ENCODE measurements around the gene ZFPL1. TPM values are rescaled to one million over a fixed set of nuclear protein-coding genes. Genes with fewer than 3 reads are reported as not detected.

ZFPL1 gene
- total RNA-seq, 1 donor from 2014 or later: 46.2 TPM

DNA sequence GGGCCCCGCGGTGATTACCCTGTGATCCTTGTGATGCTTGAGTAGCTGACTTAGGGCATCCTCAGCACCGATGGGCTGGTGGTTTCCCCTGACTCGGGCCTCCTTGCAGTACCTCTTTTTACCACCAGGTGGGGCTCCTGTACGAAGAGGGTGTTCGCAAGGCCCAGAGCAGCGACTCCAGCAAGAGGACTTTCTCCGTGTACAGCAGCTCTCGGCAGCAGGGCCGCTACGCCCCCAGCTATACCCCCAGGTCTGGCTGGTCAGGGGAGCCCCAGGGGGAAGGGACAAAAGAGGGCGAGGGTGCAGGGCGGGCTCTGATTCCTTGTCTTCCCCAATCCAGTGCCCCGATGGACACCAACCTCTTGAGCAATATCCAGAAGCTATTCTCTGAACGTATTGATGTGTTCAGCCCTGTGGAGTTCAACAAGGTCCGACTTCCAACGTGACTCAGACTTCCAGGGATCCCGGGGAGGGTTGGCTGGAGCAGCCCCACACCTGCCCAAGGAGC, 26.4 kb downstream of the ZFPL1 start:
- TF ChIP-seq, protein P1, sequence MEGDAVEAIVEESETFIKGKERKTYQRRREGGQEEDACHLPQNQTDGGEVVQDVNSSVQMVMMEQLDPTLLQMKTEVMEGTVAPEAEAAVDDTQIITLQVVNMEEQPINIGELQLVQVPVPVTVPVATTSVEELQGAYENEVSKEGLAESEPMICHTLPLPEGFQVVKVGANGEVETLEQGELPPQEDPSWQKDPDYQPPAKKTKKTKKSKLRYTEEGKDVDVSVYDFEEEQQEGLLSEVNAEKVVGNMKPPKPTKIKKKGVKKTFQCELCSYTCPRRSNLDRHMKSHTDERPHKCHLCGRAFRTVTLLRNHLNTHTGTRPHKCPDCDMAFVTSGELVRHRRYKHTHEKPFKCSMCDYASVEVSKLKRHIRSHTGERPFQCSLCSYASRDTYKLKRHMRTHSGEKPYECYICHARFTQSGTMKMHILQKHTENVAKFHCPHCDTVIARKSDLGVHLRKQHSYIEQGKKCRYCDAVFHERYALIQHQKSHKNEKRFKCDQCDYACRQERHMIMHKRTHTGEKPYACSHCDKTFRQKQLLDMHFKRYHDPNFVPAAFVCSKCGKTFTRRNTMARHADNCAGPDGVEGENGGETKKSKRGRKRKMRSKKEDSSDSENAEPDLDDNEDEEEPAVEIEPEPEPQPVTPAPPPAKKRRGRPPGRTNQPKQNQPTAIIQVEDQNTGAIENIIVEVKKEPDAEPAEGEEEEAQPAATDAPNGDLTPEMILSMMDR (IDR thresholded peaks at IDR 0.05; ENCODE audit: unreplicated experiment): peak; percentile 100
- H3K36me3 Mint-ChIP-seq: no peaks in the 10 kb centered on the region
- peaks cover 31% of the 10 kb centered on the region for H3K4me1 Mint-ChIP-seq
- peak; percentile 81 to 98 for DNase-seq (ENCODE audit: low spot score in 2 of 2, unreplicated experiment in 2 of 2)
- no peaks in the 10 kb centered on the region for H3K9me3 Mint-ChIP-seq
- peak overlapping the region; percentile 12 for H3K27ac Mint-ChIP-seq
- peaks cover 2% of the 10 kb centered on the region for H3K27me3 Mint-ChIP-seq (ENCODE audit: low read depth)
- no peak overlapping the region for H3K4me3 Mint-ChIP-seq

DNA sequence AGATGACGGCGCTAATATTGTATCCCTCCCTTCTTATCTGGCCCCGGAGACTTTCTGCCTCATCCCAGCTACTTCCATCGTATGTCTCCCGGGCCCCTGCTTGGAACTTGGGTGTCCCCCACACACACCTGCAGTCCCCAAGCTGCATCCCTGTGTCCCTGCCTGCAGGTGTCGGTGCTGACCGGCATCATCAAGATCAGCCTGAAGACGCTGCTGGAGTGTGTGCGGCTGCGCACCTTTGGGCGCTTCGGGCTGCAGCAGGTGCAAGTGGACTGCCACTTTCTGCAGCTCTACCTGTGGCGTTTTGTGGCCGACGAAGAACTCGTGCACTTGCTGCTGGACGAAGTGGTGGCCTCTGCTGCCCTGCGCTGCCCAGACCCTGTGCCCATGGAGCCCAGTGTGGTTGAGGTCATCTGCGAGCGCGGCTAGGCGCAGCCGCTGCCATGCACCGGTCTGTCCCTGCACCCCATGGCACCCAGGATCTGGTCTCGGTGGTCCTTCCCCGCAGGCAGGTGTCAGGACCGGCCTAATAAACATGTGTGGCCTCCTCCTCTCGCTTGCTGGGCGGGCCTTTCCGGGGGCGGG, 27.2 kb downstream of the ZFPL1 start:
- peak overlapping the region; percentile 95 for H3K4me3 Mint-ChIP-seq
- peak overlapping the region; percentile 93 for H3K27ac Mint-ChIP-seq
- TF ChIP-seq, protein P1 (IDR thresholded peaks at IDR 0.05; ENCODE audit: unreplicated experiment): no peak
- peaks cover 31% of the 10 kb centered on the region for H3K4me1 Mint-ChIP-seq
- peaks cover 2% of the 10 kb centered on the region for H3K27me3 Mint-ChIP-seq (ENCODE audit: low read depth)
- H3K9me3 Mint-ChIP-seq: no peaks in the 10 kb centered on the region
- H3K36me3 Mint-ChIP-seq: no peaks in the 10 kb centered on the region
- DNase-seq (ENCODE audit: low spot score in 2 of 2, unreplicated experiment in 2 of 2): no peak

DNA sequence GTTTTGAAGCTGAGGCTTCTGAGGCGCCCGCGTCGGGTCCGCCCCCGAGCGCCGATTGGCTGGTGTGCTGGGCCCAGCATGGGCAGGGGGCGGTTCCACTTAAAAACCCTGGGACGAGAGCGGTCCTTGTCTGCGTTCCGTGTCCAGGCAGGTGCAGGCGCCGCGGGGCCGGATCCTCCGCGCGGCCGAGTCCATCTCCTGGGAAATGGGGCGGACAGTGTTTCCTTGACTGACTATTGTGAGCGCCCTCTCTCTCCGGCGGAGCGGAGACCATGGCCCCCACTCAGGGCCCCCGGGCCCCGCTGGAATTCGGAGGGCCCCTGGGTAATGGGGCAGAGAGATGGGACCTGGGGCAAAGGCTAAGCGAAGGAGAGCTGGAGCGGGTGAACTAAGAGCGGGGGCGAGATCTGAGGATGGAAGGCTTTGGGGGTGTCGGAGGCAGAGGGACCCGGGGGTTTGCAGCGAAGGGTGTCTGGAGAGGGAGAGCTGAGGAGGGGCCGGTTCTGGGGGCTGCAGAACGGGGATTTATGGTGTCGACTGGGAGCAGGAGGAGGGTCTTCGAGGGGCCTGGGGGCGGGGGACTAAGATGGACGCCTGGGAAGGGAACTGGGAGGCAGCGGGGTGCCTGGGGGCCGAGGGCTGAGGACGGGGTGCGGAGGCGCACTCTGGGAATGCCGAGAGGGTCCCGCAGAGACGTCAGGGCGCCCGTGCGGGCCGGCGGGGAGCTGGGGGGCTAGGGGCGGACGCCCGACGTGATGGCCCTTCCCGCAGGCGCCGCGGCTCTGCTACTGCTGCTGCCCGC, 27.9 kb downstream of the ZFPL1 start, which contains the start of gene TM7SF2:
TSS of gene TM7SF2 (plus strand) at position 129 of the 802 bp plus-strand sequence. CDS start at position 273, 144 bp downstream.
- Mint-ChIP-seq H3K4me1 (peaks cover 34% of the 10 kb centered on the region), H3K27me3 (ENCODE audit: low read depth) (peaks cover 2% of the 10 kb centered on the region), H3K36me3 (no peaks in the 10 kb centered on the region), H3K27ac (peak within 1 kb of the TSS; percentile 96), H3K9me3 (no peaks in the 10 kb centered on the region), H3K4me3 (peak within 1 kb of the TSS; percentile 95)
- TF ChIP-seq, protein P1 (IDR thresholded peaks at IDR 0.05; ENCODE audit: unreplicated experiment): no peak
- DNase-seq (ENCODE audit: low spot score in 2 of 2, unreplicated experiment in 2 of 2): peak; percentile 91 to 92

DNA sequence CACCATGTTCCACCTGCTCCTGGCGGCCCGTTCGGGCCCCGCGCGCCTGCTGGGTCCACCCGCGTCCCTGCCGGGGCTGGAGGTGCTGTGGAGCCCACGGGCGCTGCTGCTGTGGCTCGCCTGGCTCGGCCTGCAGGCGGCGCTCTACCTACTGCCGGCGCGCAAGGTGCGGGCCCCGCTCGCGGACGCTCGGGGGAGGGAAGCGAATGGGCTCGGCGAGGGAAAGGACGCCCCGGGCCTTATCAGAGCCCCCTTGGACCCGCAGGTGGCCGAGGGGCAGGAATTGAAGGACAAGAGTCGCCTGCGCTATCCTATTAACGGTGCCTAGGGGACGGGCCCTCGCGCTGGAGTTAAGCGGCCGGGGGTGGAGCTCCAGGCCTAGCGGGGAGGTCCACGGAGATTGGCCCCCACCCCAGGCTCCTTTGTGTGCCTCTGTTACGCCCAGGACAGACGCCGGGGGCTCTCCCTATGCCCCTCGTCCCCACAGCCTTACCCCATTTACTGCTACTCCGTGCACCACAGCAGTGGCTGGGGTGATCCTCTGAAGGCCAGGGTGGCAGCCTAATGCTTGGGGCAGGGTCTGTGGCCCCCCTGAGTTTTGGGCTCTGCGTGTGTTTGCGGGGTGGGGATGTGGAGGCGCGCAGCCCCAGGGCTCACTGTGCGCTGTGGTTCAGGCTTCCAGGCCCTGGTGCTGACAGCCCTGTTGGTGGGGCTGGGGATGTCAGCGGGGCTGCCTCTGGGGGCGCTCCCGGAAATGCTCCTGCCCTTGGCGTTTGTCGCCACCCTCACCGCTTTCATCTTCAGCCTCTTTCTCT, 28.7 kb downstream of the ZFPL1 start:
- Mint-ChIP-seq H3K36me3 (peaks cover under 1% of the 10 kb centered on the region), H3K27me3 (ENCODE audit: low read depth) (peaks cover 2% of the 10 kb centered on the region), H3K9me3 (no peaks in the 10 kb centered on the region), H3K4me3 (peak overlapping the region; percentile 95), H3K27ac (peak overlapping the region; percentile 96), H3K4me1 (peaks cover 34% of the 10 kb centered on the region)
- TF ChIP-seq, protein P1 (IDR thresholded peaks at IDR 0.05; ENCODE audit: unreplicated experiment): peak; percentile 84
- DNase-seq (ENCODE audit: low spot score in 2 of 2, unreplicated experiment in 2 of 2): peak in 1 of 2 experiments; percentile 76

DNA sequence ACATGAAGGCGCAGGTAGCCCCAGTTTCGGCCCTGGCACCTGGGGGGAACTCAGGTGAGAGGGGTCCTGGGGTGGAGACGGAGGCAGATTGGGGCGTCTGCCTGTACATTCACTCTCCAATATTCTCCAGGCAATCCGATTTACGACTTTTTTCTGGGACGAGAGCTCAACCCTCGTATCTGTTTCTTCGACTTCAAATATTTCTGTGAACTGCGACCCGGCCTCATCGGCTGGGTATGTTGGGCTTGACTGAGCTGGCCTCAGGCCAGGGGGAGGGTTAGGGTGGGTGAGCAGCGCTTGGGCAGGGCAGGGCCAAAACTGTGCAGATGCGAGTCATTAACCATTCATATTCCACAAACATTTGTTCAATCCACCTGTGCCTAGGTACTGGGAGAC, 29.3 kb downstream of the ZFPL1 start:
- Mint-ChIP-seq H3K9me3 (no peaks in the 10 kb centered on the region), H3K36me3 (peaks cover 3% of the 10 kb centered on the region), H3K4me3 (peak overlapping the region; percentile 95), H3K27me3 (ENCODE audit: low read depth) (peaks cover 2% of the 10 kb centered on the region), H3K27ac (peak overlapping the region; percentile 96), H3K4me1 (peaks cover 36% of the 10 kb centered on the region)
- no peak for DNase-seq (ENCODE audit: low spot score in 2 of 2, unreplicated experiment in 2 of 2)
- TF ChIP-seq, protein P1 (IDR thresholded peaks at IDR 0.05; ENCODE audit: unreplicated experiment): no peak
